SK-N-MC (cell line): ENCODE results near the gene CMTM3.

Experiments
- EZH2 ChIP-seq: fragments of 200-600 bp; sonication (generic); IDR thresholded peaks from one replicate; pipeline ENCODE4 v1.6.1; 2017; ENCODE audit warnings: antibody characterized with exemption
- FOXP2 ChIP-seq: optimal IDR thresholded peaks from 2 replicates; pipeline ENCODE3; 2011; ENCODE audit warnings: mild to moderate bottlenecking, moderate library complexity; ENCODE audit not compliant: insufficient read depth; ENCODE audit errors: extremely low read length, control extremely low read depth
- POLR2AphosphoS5 ChIP-seq: IDR thresholded peaks from 2 replicates; pipeline ENCODE4 v1.6.1; 2012; ENCODE audit warnings: mild to moderate bottlenecking, low read depth, low read length, borderline replicate concordance

GRCh38 chr16:66592814-66593213 is 11.7 kb upstream of the CMTM3 start:
- no peak for TF ChIP-seq EZH2
- TF ChIP-seq POLR2AphosphoS5 = no peak
- no peak for TF ChIP-seq FOXP2
